Raji (cell line): ENCODE data around the gene IPPK.

Source experiments
- POLR2A ChIP-seq: IDR thresholded peaks from 2 replicates; pipeline ENCODE4 v1.6.1; 2011; ENCODE audit warnings: low read depth, low read length, control low read depth; ENCODE audit not compliant: insufficient read depth

Gene IPPK

GRCh38 chr9:92590377-92590776, 79.6 kb downstream of the IPPK start:
- no peak for TF ChIP-seq POLR2A

GRCh38 chr9:92589923-92590322, 80.0 kb downstream of the IPPK start:
- no peak for TF ChIP-seq POLR2A

- no peak for TF ChIP-seq POLR2A
Measured at GRCh38 chr9:92576175-92576574, 93.8 kb downstream of the IPPK start.

- TF ChIP-seq POLR2A = no peak
Measured at GRCh38 chr9:92564982-92565381, 104.9 kb downstream of the IPPK start.

GRCh38 chr9:92564504-92564903, 105.4 kb downstream of the IPPK start:
- TF ChIP-seq POLR2A = no peak
